ENCODE measurements around the gene TKT.

Gene TKT, protein sequence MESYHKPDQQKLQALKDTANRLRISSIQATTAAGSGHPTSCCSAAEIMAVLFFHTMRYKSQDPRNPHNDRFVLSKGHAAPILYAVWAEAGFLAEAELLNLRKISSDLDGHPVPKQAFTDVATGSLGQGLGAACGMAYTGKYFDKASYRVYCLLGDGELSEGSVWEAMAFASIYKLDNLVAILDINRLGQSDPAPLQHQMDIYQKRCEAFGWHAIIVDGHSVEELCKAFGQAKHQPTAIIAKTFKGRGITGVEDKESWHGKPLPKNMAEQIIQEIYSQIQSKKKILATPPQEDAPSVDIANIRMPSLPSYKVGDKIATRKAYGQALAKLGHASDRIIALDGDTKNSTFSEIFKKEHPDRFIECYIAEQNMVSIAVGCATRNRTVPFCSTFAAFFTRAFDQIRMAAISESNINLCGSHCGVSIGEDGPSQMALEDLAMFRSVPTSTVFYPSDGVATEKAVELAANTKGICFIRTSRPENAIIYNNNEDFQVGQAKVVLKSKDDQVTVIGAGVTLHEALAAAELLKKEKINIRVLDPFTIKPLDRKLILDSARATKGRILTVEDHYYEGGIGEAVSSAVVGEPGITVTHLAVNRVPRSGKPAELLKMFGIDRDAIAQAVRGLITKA

DNA sequence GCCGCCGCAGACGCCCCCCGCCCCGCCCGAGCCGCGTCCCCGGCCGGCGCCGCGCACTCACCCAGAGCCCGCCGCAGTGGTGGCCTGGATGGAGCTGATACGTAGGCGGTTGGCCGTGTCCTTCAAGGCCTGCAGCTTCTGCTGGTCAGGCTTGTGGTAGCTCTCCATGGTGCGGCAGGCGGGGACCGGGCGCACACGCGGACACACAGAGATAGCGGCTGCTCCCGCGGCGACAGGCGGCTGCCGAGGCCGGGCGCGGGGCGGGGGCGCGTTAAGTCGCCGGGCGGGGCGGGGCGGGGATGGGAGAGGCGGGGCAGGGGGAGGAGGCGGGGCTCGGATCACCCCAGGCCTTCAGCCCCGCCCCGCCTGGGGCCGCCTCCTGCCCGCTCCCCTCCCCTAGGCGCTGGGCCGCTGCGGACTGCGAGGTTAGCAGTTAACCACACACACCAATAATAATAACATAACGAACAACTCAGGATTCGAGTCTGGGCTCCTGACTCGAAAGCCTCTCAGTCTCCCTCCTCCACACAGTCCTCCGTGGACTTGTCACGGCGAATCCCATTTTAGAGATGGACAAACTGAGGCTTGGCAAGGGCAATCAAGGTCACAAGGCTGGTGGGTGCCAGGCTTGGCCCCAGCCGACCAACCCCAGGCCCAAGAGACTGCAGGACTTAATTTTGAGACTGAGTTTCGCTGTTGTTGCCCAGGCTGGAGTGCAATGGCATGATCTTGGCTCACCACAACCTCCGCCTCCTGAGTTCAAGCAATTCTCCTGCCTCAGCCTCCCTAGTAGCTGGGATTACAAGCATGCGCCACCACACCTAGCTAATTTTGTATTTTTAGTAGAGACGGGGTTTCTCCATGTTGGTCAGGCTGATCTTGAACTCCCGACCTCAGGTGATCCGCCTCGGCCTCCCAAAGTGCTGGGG lies at the start of gene TKT:
Gene TKT (minus strand): TSS at position 248 of the 929 bp plus-strand sequence. CDS start 80 bp downstream, at position 168.
- H3K27me3 ChIP-seq (ENCODE audit: insufficient read depth, low read length): no peaks in the 10 kb centered on the region
- H3K27ac ChIP-seq (ENCODE audit: low read depth, low read length, poor library complexity, severe bottlenecking): peak within 1 kb of the TSS; percentile 72
- no peaks in the 10 kb centered on the region for H3K9me3 ChIP-seq (ENCODE audit: low read length)
- H4K20me1 ChIP-seq (ENCODE audit: insufficient read depth, low read length): no peaks in the 10 kb centered on the region
- TF ChIP-seq EZH2 (IDR thresholded peaks at IDR 0.05; ENCODE audit: borderline replicate concordance, low read length): no peak
- TF ChIP-seq, protein P1, sequence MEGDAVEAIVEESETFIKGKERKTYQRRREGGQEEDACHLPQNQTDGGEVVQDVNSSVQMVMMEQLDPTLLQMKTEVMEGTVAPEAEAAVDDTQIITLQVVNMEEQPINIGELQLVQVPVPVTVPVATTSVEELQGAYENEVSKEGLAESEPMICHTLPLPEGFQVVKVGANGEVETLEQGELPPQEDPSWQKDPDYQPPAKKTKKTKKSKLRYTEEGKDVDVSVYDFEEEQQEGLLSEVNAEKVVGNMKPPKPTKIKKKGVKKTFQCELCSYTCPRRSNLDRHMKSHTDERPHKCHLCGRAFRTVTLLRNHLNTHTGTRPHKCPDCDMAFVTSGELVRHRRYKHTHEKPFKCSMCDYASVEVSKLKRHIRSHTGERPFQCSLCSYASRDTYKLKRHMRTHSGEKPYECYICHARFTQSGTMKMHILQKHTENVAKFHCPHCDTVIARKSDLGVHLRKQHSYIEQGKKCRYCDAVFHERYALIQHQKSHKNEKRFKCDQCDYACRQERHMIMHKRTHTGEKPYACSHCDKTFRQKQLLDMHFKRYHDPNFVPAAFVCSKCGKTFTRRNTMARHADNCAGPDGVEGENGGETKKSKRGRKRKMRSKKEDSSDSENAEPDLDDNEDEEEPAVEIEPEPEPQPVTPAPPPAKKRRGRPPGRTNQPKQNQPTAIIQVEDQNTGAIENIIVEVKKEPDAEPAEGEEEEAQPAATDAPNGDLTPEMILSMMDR (IDR thresholded peaks at IDR 0.05; ENCODE audit: low read length): no peak
- peaks cover 44% of the 10 kb centered on the region for H3K79me2 ChIP-seq (ENCODE audit: insufficient read depth, low read length)
- H3K9ac ChIP-seq (ENCODE audit: low read length): peak within 1 kb of the TSS; percentile 95
- H3K36me3 ChIP-seq (ENCODE audit: insufficient read depth, low read length): peaks cover 24% of the 10 kb centered on the region; the same call in 1 of the 2 replicates
- H2AFZ ChIP-seq (ENCODE audit: low read length): peak within 1 kb of the TSS; percentile 85; the same call in 1 of the 2 replicates
- H3K4me3 ChIP-seq (ENCODE audit: low read depth, low read length, poor library complexity, severe bottlenecking): peak within 1 kb of the TSS; percentile 92
- H3K4me2 ChIP-seq (ENCODE audit: low read length): peak within 1 kb of the TSS; percentile 95
- no peaks in the 10 kb centered on the region for H3F3A ChIP-seq (ENCODE audit: insufficient read depth, low read length)
- peaks cover 42% of the 10 kb centered on the region for H3K4me1 ChIP-seq (ENCODE audit: insufficient read depth, low read length, severe bottlenecking)
- H3K9me2 ChIP-seq (ENCODE audit: low read depth, low read length): no peaks in the 10 kb centered on the region

DNA sequence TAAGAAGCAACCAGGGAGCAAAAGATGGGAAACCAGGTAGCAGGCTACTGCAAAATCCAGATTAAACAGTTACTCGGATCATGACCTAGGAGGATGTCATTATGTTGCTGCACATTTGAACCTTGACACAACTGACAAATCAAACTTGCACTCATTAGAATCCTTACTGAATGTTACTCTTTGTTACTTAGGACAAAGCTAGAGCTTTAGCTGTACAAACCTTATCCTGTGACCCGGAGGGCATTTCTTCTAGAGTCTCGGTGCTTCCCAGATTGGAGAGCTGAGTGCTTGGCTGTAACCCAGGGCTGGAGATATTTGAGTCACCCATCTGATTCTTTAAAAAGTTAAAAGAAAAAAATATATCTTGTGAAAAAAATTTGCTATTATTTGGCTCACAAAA lies 48.1 kb upstream of the TKT start:
- Histone ChIP-seq H3F3A (ENCODE audit: insufficient read depth, low read length) (no peaks in the 10 kb centered on the region; the same call in 1 of the 2 replicates), H2AFZ (ENCODE audit: low read length) (no peak overlapping the region), H3K36me3 (ENCODE audit: insufficient read depth, low read length) (peaks cover 29% of the 10 kb centered on the region), H3K9me2 (ENCODE audit: low read depth, low read length) (no peaks in the 10 kb centered on the region), H3K79me2 (ENCODE audit: insufficient read depth, low read length) (no peaks in the 10 kb centered on the region), H3K9ac (ENCODE audit: low read length) (no peak overlapping the region), H3K27ac (ENCODE audit: low read depth, low read length, poor library complexity, severe bottlenecking) (no peak overlapping the region), H3K4me3 (ENCODE audit: low read depth, low read length, poor library complexity, severe bottlenecking) (no peak overlapping the region), H4K20me1 (ENCODE audit: insufficient read depth, low read length) (no peaks in the 10 kb centered on the region), H3K4me2 (ENCODE audit: low read length) (no peak overlapping the region), H3K9me3 (ENCODE audit: low read length) (no peaks in the 10 kb centered on the region), H3K27me3 (ENCODE audit: insufficient read depth, low read length) (no peaks in the 10 kb centered on the region), H3K4me1 (ENCODE audit: insufficient read depth, low read length, severe bottlenecking) (no peaks in the 10 kb centered on the region)
- no peak for TF ChIP-seq EZH2 (IDR thresholded peaks at IDR 0.05; ENCODE audit: borderline replicate concordance, low read length)
- TF ChIP-seq, protein P1 (IDR thresholded peaks at IDR 0.05; ENCODE audit: low read length): no peak

DNA sequence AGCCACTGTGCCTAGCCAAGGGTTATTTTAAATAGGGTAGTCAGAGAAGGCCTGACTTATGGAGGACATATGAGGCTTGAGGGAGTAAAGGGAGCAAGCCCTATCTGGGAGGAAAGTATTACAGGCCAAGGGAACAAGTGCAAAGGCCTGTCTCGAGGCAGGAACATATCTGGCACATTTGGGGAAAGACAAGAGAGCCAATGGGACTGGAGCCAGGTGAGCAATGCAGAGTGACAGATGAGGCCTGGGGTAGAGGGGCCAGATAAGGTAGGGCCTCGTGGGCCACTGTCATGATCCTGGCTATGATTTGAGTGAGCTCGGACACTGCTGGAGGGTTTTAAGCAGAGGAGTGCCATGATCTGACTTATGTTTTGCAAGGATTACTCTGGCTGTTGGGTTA lies 47.7 kb upstream of the TKT start:
- H2AFZ ChIP-seq (ENCODE audit: low read length): no peak overlapping the region
- H3K27ac ChIP-seq (ENCODE audit: low read depth, low read length, poor library complexity, severe bottlenecking): no peak overlapping the region
- H3K4me1 ChIP-seq (ENCODE audit: insufficient read depth, low read length, severe bottlenecking): no peaks in the 10 kb centered on the region
- TF ChIP-seq EZH2 (IDR thresholded peaks at IDR 0.05; ENCODE audit: borderline replicate concordance, low read length): no peak
- TF ChIP-seq, protein P1 (IDR thresholded peaks at IDR 0.05; ENCODE audit: low read length): no peak
- H3K4me2 ChIP-seq (ENCODE audit: low read length): no peak overlapping the region
- no peaks in the 10 kb centered on the region for H3K79me2 ChIP-seq (ENCODE audit: insufficient read depth, low read length)
- H4K20me1 ChIP-seq (ENCODE audit: insufficient read depth, low read length): no peaks in the 10 kb centered on the region
- no peaks in the 10 kb centered on the region; the same call in 1 of the 2 replicates for H3F3A ChIP-seq (ENCODE audit: insufficient read depth, low read length)
- peaks cover 29% of the 10 kb centered on the region for H3K36me3 ChIP-seq (ENCODE audit: insufficient read depth, low read length)
- no peaks in the 10 kb centered on the region for H3K9me3 ChIP-seq (ENCODE audit: low read length)
- H3K27me3 ChIP-seq (ENCODE audit: insufficient read depth, low read length): no peaks in the 10 kb centered on the region
- no peaks in the 10 kb centered on the region for H3K9me2 ChIP-seq (ENCODE audit: low read depth, low read length)
- no peak overlapping the region for H3K9ac ChIP-seq (ENCODE audit: low read length)
- H3K4me3 ChIP-seq (ENCODE audit: low read depth, low read length, poor library complexity, severe bottlenecking): no peak overlapping the region
